Neural crest cell (in vitro differentiated cells): ENCODE data around the gene ZNF641. TPM values are rescaled to one million over a fixed set of nuclear protein-coding genes. Genes with fewer than 3 reads are reported as not detected.

Experiments used
- DNase-seq: peaks from one replicate; pipeline ENCODE4 v3.0.0; 2021; ENCODE audit warnings: low read depth, mixed read lengths, low spot score
- H3K27ac Mint-ChIP-seq: one replicate; pipeline ENCODE4 v1.8.0; 2021; ENCODE audit warnings: mild to moderate bottlenecking, mixed read lengths; ENCODE audit not compliant: unreplicated experiment
- H3K27me3 Mint-ChIP-seq: 2 replicates; pipeline ENCODE4 v1.8.0; 2021; ENCODE audit warnings: low read depth, mild to moderate bottlenecking, mixed read lengths
- H3K36me3 Mint-ChIP-seq: 2 replicates; pipeline ENCODE4 v1.8.0; 2021; ENCODE audit warnings: low read depth, mild to moderate bottlenecking, mixed read lengths
- H3K4me1 Mint-ChIP-seq: 2 replicates; pipeline ENCODE4 v1.8.0; 2021; ENCODE audit warnings: mixed read lengths
- H3K4me3 Mint-ChIP-seq: one replicate; pipeline ENCODE4 v1.8.0; 2021; ENCODE audit warnings: mild to moderate bottlenecking, mixed read lengths
- H3K9me3 Mint-ChIP-seq: 2 replicates; pipeline ENCODE4 v1.8.0; 2021; ENCODE audit warnings: mixed read lengths
- CTCF ChIP-seq: fragments of 200-600 bp; sonication (generic); conservative IDR thresholded peaks from 2 replicates; pipeline ENCODE4 v1.5.0; 2021; ENCODE audit warnings: antibody characterized with exemption, mild to moderate bottlenecking
- total RNA-seq: library from RNA; stranded (reverse); gene quantifications from 2 replicates; pipeline ENCODE4 v1.2.1, GENCODE V29; 2021

The ZNF641 gene
- total RNA-seq, 1 donor from 2014 or later, result 17.1 TPM

- H3K36me3 Mint-ChIP-seq, result no peaks in the 10 kb centered on the region
- TF ChIP-seq CTCF, result no peak
These were observed 39.4 kb downstream of the ZNF641 start for GRCh38 chr12:48311313-48311712.

GRCh38 chr12:48307269-48307668 is 43.5 kb downstream of the ZNF641 start:
- H3K9me3 Mint-ChIP-seq, result no peaks in the 10 kb centered on the region
- no peaks in the 10 kb centered on the region for H3K36me3 Mint-ChIP-seq
- no peaks in the 10 kb centered on the region for H3K27me3 Mint-ChIP-seq
- no peak overlapping the region for H3K4me3 Mint-ChIP-seq
- DNase-seq, result no peak
- H3K4me1 Mint-ChIP-seq, result no peaks in the 10 kb centered on the region
- TF ChIP-seq CTCF, result no peak
- H3K27ac Mint-ChIP-seq, result no peak overlapping the region

More at GRCh38 chr12:48311313-48311712, 39.4 kb downstream of the ZNF641 start:
- Mint-ChIP-seq H3K27me3 (no peaks in the 10 kb centered on the region), H3K4me1 (no peaks in the 10 kb centered on the region), H3K4me3 (no peak overlapping the region), H3K9me3 (peaks cover 7% of the 10 kb centered on the region), H3K27ac (no peak overlapping the region)
- DNase-seq, result no peak

- Mint-ChIP-seq H3K27ac (no peak overlapping the region), H3K9me3 (no peaks in the 10 kb centered on the region), H3K4me3 (no peak overlapping the region), H3K36me3 (no peaks in the 10 kb centered on the region), H3K27me3 (no peaks in the 10 kb centered on the region), H3K4me1 (no peaks in the 10 kb centered on the region)
- no peak for TF ChIP-seq CTCF
- DNase-seq, result no peak
These were observed 45.5 kb downstream of the ZNF641 start for GRCh38 chr12:48305190-48305589.

GRCh38 chr12:48302161-48302911 is 48.4 kb downstream of the ZNF641 start:
- no peak overlapping the region for H3K27ac Mint-ChIP-seq
- no peaks in the 10 kb centered on the region for H3K27me3 Mint-ChIP-seq
- H3K4me1 Mint-ChIP-seq, result no peaks in the 10 kb centered on the region
- TF ChIP-seq CTCF, result no peak
- no peaks in the 10 kb centered on the region for H3K36me3 Mint-ChIP-seq
- no peak overlapping the region for H3K4me3 Mint-ChIP-seq
- H3K9me3 Mint-ChIP-seq, result no peaks in the 10 kb centered on the region
- no peak for DNase-seq

- Mint-ChIP-seq H3K9me3 (peaks cover 2% of the 10 kb centered on the region), H3K4me3 (no peak overlapping the region), H3K36me3 (no peaks in the 10 kb centered on the region), H3K27ac (no peak overlapping the region), H3K27me3 (no peaks in the 10 kb centered on the region), H3K4me1 (peaks cover 11% of the 10 kb centered on the region)
- TF ChIP-seq CTCF, result no peak
- DNase-seq, result no peak
These were observed 49.9 kb downstream of the ZNF641 start for GRCh38 chr12:48300774-48301173.
